NCI-H82 treated with DMSO at 0.1 percent for 48 hours (cell line): Measurements from ENCODE around the gene MIF.
A peak's percentile ranks its signal among the peaks of the same experiment; 100 is the strongest.
"Not testable (repeated sequence)": the region's sequence is repeated elsewhere in the genome, so short reads cannot be mapped to it uniquely, and the experiment has no call there.

Experiments
- DNase-seq: peaks from one replicate; lab custom pipeline; 2025; ENCODE audit not compliant: unreplicated experiment; lab: John Stamatoyannopoulos, UW

The MIF gene

DNA sequence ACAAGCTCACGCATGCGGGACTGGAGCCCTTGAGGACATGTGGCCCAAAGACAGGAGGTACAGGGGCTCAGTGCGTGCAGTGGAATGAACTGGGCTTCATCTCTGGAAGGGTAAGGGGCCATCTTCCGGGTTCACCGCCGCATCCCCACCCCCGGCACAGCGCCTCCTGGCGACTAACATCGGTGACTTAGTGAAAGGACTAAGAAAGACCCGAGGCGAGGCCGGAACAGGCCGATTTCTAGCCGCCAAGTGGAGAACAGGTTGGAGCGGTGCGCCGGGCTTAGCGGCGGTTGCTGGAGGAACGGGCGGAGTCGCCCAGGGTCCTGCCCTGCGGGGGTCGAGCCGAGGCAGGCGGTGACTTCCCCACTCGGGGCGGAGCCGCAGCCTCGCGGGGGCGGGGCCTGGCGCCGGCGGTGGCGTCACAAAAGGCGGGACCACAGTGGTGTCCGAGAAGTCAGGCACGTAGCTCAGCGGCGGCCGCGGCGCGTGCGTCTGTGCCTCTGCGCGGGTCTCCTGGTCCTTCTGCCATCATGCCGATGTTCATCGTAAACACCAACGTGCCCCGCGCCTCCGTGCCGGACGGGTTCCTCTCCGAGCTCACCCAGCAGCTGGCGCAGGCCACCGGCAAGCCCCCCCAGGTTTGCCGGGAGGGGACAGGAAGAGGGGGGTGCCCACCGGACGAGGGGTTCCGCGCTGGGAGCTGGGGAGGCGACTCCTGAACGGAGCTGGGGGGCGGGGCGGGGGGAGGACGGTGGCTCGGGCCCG is at the start of gene MIF:
TSS of gene MIF (plus strand) at position 439 of the 765 bp plus-strand sequence. CDS start at position 531, 92 bp downstream.
- peak; percentile 87 for DNase-seq

DNA sequence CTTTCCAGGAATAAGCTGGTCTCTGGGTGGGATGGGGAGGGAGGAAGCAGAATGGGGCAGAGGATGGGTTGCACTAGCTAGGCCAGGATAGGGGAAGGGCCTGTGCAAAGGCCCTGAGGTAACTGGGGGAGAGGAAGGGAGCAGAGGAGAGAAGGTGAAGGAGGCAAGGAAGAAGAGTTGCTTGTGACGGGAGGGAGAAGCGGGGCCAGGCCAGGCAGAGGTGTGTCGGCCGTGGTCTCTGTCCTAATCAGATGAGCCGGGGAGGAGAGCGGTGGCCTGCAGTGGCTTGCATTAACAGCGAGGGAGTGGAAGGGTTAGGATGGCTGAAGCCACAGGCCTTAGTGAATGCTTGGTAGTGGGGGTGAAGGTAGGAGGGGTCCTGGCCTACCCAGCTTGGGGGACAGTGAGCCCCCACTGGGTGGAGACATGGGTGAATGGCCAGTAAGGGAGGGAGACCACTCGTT is 49.4 kb upstream of the MIF start:
- no peak for DNase-seq

DNA sequence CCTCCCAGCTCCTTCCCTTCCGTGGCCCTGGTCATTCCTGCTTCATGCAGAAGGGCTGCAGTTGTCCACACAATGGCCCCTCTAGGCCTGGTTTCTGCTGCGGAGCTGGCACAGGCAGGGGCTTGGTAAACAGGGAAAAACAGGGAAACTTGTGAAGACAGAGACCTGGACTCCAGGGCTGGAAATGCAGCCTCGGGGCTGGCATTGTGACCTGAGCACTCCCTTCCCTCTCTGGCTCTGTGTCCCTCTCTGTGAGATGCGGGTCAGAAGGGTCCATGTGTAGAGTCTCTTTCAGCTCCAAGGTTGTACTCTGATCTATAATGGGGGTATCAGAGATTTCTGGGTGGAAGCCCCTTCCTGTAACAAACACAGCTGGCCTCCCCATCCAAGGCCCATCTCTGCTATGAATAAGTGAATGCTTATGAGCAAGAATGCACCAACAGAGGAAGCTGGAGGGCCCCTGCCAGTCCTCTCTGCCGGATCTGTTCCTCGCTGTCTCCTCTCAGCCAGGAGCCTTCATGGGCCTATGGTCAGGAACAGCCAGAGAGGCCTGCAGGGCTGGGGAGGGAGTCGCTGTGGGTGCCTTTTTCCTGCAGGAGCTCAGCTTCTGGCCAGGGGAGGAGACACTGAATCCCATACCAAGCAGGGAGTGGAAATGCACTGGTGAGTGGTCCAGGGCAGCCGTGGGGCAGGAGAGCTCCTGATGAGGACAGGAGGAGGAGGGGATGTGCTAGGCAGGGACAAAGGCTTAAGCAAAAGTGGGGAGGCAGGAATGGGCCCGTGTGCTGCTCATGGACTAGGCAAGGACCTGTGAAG is 48.7 kb upstream of the MIF start:
- no peak for DNase-seq

DNA sequence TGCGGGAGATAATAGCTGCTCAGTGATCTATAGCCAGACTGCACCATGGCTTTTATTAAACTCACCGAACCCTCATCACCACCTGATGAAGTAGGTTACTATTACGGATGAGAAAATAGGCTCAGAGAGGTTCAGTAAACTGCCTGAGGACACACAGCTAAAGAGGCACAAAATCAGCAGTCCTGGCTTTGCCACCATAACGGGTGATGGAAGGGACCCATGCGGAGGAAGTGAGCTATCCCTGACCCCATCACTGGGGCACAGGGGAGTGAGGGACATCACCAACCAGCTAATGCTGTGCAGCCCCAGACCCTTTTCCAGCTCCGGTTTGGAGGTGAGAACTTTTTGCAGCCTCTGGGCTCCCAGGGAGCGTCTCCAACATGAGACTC is 48.1 kb upstream of the MIF start:
- no peak for DNase-seq

DNA sequence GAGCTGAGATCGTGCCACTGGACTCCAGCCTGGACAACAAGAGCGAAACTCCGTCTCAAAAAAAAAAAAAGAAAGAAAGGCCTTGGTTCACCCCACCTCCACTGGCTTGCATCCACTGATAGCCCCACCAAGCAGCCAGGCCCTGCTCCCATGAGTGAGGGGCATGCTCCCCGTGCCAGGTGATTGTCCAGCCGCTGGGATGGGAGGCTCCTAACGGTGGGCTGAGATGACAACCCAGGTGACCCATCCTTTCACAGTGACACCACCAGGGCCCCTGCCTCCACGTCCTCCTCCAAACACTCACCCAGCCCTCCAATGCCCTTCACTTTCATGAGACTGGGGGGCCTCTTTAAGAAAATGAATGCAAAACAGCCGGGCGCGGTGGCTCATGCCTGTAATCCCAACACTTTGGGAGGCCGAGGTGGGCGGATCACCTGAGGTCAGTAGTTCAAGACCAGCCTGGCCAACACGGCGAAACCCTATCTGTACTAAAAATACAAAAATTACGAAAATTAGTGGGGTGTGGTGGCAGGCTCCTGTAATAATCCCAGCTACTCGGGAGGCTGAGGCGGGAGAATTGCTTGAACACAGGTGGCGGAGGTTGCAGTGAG is 46.8 kb upstream of the MIF start:
- DNase-seq = no peak

DNA sequence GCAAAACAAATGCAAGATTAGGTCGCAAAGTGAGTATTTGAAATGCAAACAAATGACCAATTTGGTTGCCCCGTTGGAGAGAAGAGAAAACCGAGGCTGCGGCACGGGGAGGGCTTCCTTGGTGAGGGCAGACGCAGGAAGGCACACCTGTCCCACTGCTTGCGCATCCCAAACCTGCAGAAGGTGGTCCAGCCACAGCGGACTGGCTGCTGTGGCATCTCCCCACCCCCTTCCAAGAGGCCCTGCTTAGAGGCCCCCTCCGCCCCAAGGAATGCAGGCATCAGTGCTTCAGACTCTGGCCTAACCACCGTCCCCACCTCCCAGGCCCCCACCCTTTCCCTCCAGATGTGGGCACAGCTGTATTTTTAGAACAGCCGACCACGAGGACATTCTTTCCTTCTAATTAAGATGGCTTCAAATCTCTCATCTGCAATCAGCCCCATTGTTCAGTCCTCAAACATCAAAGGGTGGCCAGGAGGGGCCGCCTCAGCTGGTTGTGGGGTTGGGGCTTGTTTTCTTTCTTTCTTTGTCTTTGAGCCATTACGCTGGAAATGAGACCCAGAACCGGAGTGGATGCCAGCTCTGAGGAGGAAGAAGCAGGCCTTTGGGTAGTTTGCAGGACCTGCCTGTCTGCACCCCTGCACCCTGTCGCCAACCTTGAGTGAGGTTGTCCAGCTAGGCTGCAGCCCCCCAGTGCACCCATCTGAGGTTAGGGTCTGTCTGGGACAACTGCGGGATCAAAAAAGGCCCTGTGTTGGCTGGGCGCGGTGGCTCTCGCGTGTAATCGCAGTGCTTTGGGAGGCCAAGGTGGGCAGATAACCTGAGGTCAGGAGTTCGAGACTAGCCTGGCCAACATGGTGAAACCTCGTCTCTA is 46.0 kb upstream of the MIF start:
- no peak for DNase-seq

DNA sequence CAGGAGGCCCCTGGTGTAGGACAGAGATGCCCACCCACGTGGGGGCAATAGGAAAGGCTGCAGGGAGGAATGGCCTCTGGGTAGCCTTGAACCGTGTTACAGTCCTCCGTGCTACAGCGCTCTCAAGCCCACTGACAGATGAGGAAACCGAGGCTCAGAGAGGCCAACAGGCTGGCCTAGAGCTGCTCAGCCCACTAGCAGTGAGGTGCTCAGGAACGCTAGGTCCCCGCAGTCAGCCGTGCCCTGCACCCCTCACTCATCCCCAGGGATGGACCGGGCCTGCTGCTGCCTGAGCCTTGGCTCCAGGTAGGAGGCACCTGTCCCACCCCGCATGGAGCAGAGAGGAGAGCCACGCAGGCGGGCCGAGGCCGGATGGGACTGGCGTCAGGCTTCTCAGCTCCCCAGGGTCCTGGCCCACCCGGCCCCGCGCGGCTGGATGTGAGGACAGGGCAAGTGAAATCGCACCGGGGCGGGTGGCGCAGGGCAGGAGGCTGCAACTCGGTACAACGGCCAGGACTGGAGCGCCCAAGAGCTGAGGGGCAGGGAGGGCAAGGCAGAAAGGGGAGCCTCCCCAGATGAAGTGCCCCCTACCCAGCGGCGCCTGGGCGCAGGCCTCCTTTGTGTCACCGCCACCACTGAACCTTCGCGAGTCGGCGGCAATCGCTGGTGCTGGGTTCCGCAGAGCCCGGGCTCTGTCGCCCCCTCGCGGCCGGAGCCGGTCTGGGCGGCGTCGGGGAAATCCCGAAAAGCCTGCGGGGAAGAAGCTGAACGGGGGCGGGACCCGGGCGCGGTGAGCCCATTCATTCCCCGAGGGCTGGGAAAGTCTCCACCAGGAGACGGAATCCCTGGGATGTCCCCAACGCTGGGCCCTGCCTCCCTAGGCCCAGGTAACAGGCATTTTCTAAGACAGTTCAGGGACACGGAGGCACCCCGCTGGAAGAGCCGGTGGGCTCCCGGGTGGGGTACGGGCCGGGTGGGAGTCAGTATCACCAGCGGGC is 44.9 kb upstream of the MIF start:
- DNase-seq = peak; percentile 39

DNA sequence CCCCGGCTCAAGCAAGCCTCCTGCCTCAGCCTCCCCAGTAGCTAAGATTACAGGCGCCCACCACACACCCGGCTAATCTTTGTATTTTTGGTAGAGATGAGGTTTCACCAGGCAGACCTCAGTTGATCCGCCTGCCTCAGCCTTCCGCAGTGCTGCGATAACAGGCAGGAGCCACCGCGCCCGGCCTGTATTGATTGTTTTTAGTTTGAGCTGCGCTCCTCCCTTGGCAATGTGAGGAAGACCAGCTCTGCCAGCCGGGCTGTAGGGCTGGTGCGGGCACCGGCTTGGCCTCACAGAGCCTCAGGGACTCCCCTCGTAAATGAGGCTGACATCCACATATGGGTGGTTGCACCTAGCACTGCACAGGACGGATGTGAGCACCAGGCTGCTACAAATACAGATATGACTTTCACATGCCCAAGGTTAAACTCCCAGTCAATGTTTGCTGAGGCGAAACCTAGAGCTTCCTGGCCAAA is 44.0 kb upstream of the MIF start:
- DNase-seq = no peak

DNA sequence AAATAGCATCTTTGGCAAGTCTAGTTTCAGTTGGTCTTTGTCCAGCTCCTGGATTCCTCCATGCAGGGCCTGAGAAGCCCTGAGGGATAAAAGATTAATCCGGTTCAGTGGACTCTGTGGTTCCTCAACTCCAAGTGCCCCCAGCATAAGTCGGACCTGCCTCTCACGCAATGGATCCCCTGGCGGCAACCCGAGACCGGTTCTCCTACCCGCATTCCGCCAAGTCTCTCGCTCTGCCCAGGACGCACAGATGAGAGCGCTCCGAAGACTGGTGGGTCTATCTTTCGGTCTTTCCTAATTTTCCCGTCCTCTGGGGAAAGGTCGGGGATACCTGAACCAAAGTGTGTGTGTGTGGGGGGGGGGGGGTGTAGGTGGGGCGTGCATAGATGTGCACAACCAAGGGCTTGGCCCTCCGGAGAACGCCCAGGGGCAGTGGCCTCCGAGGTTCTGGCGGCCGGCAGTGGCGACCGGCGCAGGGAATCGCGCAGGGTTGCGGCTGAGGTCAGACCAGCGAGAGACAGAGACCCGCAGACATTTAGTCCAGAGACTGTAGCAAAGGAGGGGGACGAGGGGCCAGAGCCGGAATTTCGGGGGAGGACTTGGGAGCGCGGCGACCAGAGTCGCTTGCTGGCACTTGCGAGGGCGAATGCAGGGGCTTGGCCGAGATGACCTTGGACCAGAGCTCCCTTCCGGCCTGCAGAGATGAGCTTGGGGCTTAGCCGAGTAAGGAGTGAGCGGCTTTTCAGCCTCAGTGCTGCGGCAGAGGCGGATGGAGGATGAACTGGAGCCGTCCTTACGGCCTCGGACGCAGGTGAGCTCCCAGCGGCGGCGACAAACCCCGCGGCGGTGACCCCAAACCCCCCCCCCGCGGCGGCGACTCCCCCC is 37.2 kb upstream of the MIF start:
- peak; percentile 29 for DNase-seq

DNA sequence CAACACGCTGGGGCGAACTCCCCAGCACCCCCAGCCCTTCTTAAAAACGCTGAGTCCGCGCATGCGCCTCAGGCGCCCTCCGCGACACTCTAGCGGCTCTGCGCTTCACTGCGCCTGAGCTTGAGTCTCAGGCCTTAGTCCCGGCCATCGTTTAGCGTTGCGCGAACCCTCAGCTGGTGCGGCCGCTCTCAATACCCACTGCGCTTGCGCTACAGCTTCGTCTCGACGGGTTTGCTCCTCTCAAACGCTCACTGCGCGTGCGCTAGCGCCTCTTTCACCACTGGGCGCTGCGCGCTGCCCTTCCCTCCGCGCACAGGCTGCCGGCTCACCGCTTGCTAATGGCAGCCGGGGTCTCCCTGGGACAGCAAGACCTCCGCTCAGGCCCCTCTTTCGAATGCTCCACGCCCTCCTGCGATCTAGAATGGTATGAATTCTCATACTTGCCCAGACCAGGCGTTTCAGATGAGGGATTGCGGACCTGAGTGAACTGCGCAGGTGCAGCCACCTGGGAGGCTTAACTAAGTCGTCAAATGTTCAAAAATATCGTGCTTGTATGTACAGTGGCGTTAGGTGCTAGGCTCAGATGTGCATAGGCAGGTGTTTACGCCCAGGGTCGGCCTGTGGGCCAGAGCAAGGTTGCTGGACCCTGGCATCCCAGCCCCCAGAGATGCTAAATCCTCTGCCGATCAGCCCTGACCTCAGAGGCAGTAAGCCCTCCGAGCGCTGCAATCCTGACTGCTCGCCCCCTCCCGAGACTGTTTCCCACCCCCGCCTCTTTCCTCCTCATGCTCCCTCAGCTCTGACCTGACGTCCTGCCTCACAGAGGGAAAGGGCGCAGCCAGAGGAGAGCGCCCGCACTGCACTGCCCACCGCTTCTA is 36.3 kb upstream of the MIF start, which contains the start of gene SLC2A11:
TSS of gene SLC2A11 (plus strand) at position 270 of the 878 bp plus-strand sequence. CDS start at position 395, 125 bp downstream.
- DNase-seq = peak; percentile 86

DNA sequence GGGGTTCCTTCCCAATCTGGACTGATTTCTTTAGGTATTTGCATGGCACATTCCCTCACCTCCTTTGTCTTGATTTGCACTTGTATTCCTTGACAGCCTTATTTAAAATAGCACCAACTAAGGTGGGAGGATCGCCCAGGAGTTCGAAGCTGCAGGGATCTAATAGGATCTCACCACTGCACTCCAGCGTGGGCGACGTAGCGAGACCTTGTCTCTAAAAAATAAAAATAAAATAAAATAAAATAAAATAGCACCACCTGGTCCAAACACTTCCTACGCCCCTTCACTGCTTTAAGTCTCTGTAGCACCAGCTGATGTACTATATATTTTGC is 35.7 kb upstream of the MIF start:
- no peak for DNase-seq

DNA sequence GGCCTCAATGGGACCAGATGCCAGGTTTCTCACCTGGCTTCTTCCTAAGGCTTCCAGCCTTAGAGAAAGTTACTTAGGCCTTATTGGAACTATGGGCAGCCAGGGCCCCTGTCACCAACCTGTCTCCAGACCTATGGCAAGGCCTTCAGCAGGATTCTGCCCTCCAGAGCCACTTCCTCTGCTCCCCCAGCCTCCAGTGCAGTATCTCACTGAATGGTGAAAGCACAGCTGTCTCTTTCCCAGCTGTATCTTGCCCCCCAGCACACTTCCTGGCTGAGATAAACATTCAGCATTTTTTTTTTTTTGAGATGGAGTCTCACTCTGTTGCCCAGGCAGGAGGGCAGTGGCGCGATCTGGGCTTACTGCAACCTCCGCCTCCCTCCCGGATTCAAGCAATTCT is 35.0 kb upstream of the MIF start:
- no peak for DNase-seq

DNA sequence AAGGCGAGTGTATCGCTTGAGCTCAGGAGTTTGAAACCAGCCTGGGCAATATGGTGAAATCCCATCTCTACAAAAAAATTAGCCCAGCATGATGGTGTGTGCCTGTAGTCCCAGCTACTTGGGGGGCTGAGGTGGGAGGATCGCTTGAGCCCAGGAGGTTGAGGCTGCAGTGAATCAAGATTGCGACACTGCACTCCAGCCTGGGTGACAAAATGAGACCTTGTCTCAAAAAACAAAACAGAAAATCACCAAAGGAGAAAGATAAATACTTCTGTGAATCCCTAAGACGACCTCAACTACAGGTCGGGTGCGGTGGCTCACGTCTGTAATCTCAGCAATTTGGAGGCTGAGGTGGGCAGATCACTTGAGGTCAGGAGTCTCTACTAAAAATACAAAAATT is 34.0 kb upstream of the MIF start:
- DNase-seq = not testable (repeated sequence)

DNA sequence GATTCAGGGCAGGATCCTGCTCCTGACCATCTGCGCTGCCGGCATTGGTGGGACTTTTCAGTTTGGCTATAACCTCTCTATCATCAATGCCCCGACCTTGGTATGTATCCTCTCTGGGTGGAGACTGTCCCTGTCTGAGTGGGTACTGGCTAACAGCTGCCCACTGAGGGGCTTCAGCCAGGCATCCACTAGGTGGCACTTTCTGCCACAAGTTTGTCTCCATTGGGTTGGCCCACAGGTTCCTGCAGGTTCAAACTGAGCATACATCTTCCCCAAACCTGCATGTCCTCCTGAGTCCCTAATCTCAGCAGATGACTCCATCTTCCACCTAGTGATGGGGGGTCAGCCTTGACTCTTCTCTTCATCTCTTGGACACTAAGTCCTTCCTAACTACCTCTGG is 32.1 kb upstream of the MIF start:
- no peak for DNase-seq

DNA sequence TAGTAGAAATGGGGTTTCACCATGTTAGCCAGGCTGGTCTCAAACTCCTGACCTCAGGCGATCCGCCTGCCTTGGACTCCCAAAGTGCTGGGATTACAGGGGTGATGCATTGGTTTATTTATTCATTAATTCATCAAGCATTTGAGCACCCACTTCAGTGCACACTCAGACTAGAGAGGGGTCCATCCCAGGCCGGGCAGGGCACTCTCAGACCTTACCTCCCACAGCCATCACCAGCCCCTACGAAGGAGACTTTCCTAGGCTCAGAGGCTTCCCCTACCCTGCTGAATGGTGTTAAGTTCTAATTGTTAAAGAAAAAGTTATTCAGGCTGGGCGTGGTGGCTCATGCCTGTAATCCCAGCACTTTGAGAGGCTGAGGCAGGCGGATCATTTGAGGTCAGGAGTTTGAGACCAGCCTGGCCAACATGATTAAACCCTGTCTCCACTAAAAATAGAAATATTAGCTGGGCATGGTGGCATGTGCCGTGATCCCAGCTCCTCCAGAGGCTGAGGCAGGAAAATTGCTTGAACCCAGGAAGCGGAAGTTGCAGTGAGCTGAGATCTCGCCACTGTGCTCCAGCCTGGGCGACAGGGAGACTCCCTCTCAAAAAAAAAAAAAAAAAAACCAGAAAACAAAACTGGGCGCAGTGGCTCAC is 29.6 kb upstream of the MIF start:
- not testable (repeated sequence) for DNase-seq

DNA sequence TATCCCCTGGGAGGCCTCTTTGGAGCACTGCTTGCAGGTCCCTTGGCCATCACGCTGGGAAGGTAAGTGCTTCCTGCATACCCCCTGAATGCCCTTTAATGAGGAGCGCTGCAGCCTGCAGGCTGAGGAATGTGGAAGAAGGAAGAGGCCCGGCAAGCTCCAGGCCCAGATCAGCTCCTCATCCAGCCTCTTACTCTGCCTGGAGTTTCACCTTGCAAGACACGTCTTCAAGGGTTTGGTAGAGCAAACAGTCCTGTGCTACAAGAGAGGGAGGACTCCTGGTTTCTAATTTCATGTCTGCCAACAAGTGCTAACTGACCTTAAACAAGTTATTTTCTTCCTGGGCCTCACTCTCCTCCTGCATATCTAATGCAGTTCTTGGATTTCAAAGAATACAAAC is 25.6 kb upstream of the MIF start:
- no peak for DNase-seq

DNA sequence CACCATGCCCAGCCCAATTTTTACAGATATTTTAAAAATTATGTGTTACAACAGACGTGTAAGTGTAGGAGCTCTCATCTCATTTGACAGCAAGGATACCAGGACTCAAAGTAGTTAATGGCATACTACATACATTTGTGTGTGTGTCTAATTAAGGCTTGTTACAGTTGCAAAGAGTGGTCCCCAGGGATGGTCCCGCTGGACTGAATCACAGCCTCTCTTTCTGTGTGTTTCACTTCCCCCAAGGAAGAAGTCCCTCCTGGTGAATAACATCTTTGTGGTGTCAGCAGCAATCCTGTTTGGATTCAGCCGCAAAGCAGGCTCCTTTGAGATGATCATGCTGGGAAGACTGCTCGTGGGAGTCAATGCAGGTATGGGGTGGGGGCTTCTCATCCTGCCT is 19.3 kb upstream of the MIF start:
- no peak for DNase-seq
